Panc1 (cell line): ENCODE results near the gene CREB5. TPM values are rescaled to one million over a fixed set of nuclear protein-coding genes. Genes with fewer than 3 reads are reported as not detected.

Experiments
- ATAC-seq: fragments of 200-7000 bp; cut with Tn5 transposase; 2 replicates; pipeline ENCODE4 v1.9.1; 2020; ENCODE audit warnings: mild to moderate bottlenecking, moderate library complexity
- BruUV-seq: library from RNA; stranded (reverse); fragments of 400-500 nt; replicated peaks from 2 replicates; lab custom pipeline; 2021; lab: Mats Ljungman, UMichigan
- CTCF ChIA-PET: fragments of 300-600 bp; sonication (Branson Sonifier 250); formaldehyde crosslinking; loops from one replicate; lab custom pipeline; 2022; ENCODE audit warnings: antibody characterized with exemption; lab: Charles Lee
- POLR2A ChIA-PET: fragments of 300-600 bp; sonication (Branson Sonifier 250); formaldehyde crosslinking; loops from one replicate; lab custom pipeline; 2022; ENCODE audit warnings: antibody characterized with exemption; lab: Charles Lee
- DNase-seq: peaks from one replicate; pipeline ENCODE4 v3.0.0-alpha.2; 2010; ENCODE audit warnings: low read depth, low spot score
- H3K27ac ChIP-seq: 2 replicates; pipeline ENCODE4 v1.5.1; 2011; ENCODE audit warnings: mild to moderate bottlenecking, low read length, inconsistent platforms
- H3K27me3 ChIP-seq: fragments of 200-500 bp; sonication (Bioruptor generic); 2 replicates; pipeline ENCODE4 v1.6.0; 2014; ENCODE audit warnings: low read length, inconsistent platforms; ENCODE audit not compliant: control insufficient read depth, insufficient read depth
- H3K36me3 ChIP-seq: fragments of 200-500 bp; sonication (Bioruptor generic); 2 replicates; pipeline ENCODE4 v1.5.1; 2014; ENCODE audit warnings: inconsistent platforms, mild to moderate bottlenecking, low read length, moderate library complexity; ENCODE audit not compliant: control insufficient read depth, insufficient read depth
- H3K4me1 ChIP-seq: 2 replicates; pipeline ENCODE4 v1.5.1; 2011; ENCODE audit warnings: inconsistent platforms, mild to moderate bottlenecking, low read length, moderate library complexity; ENCODE audit not compliant: control insufficient read depth, insufficient read depth
- H3K4me3 ChIP-seq, 2 experiments: 2 replicates each; pipeline ENCODE4 v1.5.1; 2011 to 2012; ENCODE audit warnings: low read depth in 2 of 2, low read length in 2 of 2, mild to moderate bottlenecking in 2 of 2, inconsistent platforms in 1 of 2, moderate library complexity in 1 of 2
- H3K9me3 ChIP-seq: fragments of 200-500 bp; sonication (Bioruptor generic); 2 replicates; pipeline ENCODE4 v1.5.1; 2014; ENCODE audit warnings: low read depth, mild to moderate bottlenecking, inconsistent platforms, low read length, moderate library complexity; ENCODE audit not compliant: control insufficient read depth, insufficient read depth
- CTCF ChIP-seq: fragments of 450-650 bp; IDR thresholded peaks from 2 replicates; pipeline ENCODE4 v1.5.1; 2017; ENCODE audit warnings: mild to moderate bottlenecking
- POLR2AphosphoS5 ChIP-seq: IDR thresholded peaks from 2 replicates; pipeline ENCODE4 v1.6.1; 2012; ENCODE audit warnings: mild to moderate bottlenecking, low read depth, low read length, moderate library complexity
- SIN3A ChIP-seq: IDR thresholded peaks from 2 replicates; pipeline ENCODE4 v1.6.1; 2012; ENCODE audit warnings: low read depth, mild to moderate bottlenecking, low read length, moderate library complexity, borderline replicate concordance; ENCODE audit not compliant: insufficient read depth
- TCF7L2 ChIP-seq: IDR thresholded peaks from 2 replicates; pipeline ENCODE4 v1.6.1; 2011; ENCODE audit warnings: mild to moderate bottlenecking, low read depth, low read length, inconsistent platforms
- in situ Hi-C: cut with HindIII; loops from 2 replicates; pipeline ENCODE4 v1.10.0; 2016; ENCODE audit warnings: low sequenced_read_pairs, low pct_unique_long_range_greater_than_20kb
- intact Hi-C: fragments of 100-400 bp; cut with micrococcal nuclease; formaldehyde crosslinking; loops from one replicate; pipeline ENCODE4 v1.10.0; 2022; ENCODE audit not compliant: unreplicated experiment
- total RNA-seq: library from RNA; stranded (reverse); gene quantifications from one replicate; pipeline ENCODE4 v1.2.1, GENCODE V29; 2021; ENCODE audit not compliant: unreplicated experiment
- TF ChIP-seq, protein P1 (sequence below), 2 experiments: IDR thresholded peaks; 2 replicates each; pipeline ENCODE4 v1.6.1; 2011 to 2012; ENCODE audit warnings: low read depth in 2 of 2, control low read depth in 1 of 2, low read length in 1 of 2, mild to moderate bottlenecking in 1 of 2, moderate library complexity in 1 of 2; ENCODE audit not compliant: insufficient read depth in 1 of 2

CREB5 gene
- total RNA-seq, 1 experiment from 2014 or later: 3.1 TPM

- in situ Hi-C loops: no loop called here
- Histone ChIP-seq H3K27me3 (peaks cover 36% of the 10 kb centered on the region), H3K4me3 (no peak overlapping the region), H3K36me3 (no peaks in the 10 kb centered on the region), H3K9me3 (no peaks in the 10 kb centered on the region), H3K27ac (no peak overlapping the region), H3K4me1 (no peaks in the 10 kb centered on the region)
- intact Hi-C loops: no loop called here
- DNase-seq (no peak), ATAC-seq (no peak)
- TF ChIP-seq, protein P1, sequence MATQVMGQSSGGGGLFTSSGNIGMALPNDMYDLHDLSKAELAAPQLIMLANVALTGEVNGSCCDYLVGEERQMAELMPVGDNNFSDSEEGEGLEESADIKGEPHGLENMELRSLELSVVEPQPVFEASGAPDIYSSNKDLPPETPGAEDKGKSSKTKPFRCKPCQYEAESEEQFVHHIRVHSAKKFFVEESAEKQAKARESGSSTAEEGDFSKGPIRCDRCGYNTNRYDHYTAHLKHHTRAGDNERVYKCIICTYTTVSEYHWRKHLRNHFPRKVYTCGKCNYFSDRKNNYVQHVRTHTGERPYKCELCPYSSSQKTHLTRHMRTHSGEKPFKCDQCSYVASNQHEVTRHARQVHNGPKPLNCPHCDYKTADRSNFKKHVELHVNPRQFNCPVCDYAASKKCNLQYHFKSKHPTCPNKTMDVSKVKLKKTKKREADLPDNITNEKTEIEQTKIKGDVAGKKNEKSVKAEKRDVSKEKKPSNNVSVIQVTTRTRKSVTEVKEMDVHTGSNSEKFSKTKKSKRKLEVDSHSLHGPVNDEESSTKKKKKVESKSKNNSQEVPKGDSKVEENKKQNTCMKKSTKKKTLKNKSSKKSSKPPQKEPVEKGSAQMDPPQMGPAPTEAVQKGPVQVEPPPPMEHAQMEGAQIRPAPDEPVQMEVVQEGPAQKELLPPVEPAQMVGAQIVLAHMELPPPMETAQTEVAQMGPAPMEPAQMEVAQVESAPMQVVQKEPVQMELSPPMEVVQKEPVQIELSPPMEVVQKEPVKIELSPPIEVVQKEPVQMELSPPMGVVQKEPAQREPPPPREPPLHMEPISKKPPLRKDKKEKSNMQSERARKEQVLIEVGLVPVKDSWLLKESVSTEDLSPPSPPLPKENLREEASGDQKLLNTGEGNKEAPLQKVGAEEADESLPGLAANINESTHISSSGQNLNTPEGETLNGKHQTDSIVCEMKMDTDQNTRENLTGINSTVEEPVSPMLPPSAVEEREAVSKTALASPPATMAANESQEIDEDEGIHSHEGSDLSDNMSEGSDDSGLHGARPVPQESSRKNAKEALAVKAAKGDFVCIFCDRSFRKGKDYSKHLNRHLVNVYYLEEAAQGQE (IDR thresholded peaks at IDR 0.05; ENCODE audit: insufficient read depth in 1 of 2, low read depth in 2 of 2, low read length in 1 of 2): no peak
- TF ChIP-seq POLR2AphosphoS5 (no peak), TCF7L2 (no peak), CTCF (no peak), SIN3A (no peak)
- POLR2A ChIA-PET: no interaction called here
- CTCF ChIA-PET: no interaction called here
- BruUV-seq: no TSS peak
Observed at GRCh38 chr7:28570113-28570969, 158.0 kb downstream of the CREB5 start.

DNA sequence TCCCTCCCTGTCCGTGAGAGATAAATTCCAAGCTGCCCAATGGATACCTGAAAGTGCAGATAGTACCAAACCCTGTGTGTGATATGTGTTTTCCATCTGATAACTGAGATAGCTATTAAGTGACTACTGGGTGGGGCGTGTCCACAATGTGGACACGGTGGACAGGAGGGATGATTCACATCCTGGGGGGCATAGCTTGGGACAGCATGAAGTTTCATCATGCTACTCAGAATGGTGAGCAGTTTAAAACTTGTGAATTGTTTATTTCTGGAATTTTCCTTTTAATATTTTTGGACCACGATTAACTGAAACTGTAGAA lies 158.6 kb downstream of the CREB5 start:
- no peaks in the 10 kb centered on the region for H3K36me3 ChIP-seq
- H3K27ac ChIP-seq: no peak overlapping the region
- H3K9me3 ChIP-seq: no peaks in the 10 kb centered on the region
- DNase-seq (no peak), ATAC-seq (no peak)
- no peaks in the 10 kb centered on the region for H3K4me1 ChIP-seq
- TF ChIP-seq TCF7L2 (no peak), SIN3A (no peak), POLR2AphosphoS5 (no peak), CTCF (no peak)
- TF ChIP-seq, protein P1 (IDR thresholded peaks at IDR 0.05; ENCODE audit: insufficient read depth in 1 of 2, low read depth in 2 of 2, low read length in 1 of 2): no peak
- in situ Hi-C loops: no loop called here
- CTCF ChIA-PET: no interaction called here
- H3K27me3 ChIP-seq: peaks cover 39% of the 10 kb centered on the region
- no TSS peak for BruUV-seq
- intact Hi-C loops: no loop called here
- H3K4me3 ChIP-seq: no peak overlapping the region
- POLR2A ChIA-PET: no interaction called here
